Smooth muscle cell (in vitro differentiated cells): ENCODE data around the gene RAB13. TPM values are rescaled to one million over a fixed set of nuclear protein-coding genes. Genes with fewer than 3 reads are reported as not detected.
A peak's percentile ranks its signal among the peaks of the same experiment; 100 is the strongest.

Experiments used
- DNase-seq: peaks from one replicate; lab custom pipeline; 2025; ENCODE audit not compliant: unreplicated experiment; lab: John Stamatoyannopoulos, UW
- H2AFZ ChIP-seq: fragments of 200-600 bp; sonication (generic); 2 replicates; pipeline ENCODE4 v1.6.0; 2016; ENCODE audit warnings: antibody characterized with exemption, low read depth, mild to moderate bottlenecking
- H3F3A ChIP-seq: fragments of 200-600 bp; sonication (generic); 2 replicates; pipeline ENCODE4 v1.6.0; 2017; ENCODE audit warnings: antibody characterized with exemption, low read depth
- H3K27ac ChIP-seq: fragments of 200-600 bp; sonication (generic); 2 replicates; pipeline ENCODE4 v1.5.1; 2016; ENCODE audit warnings: low read depth, mild to moderate bottlenecking
- H3K27me3 ChIP-seq: fragments of 200-600 bp; sonication (generic); 2 replicates; pipeline ENCODE4 v1.6.1; 2016; ENCODE audit warnings: low read depth, mild to moderate bottlenecking
- H3K36me3 ChIP-seq: fragments of 200-600 bp; sonication (generic); 2 replicates; pipeline ENCODE4 v1.5.1; 2016; ENCODE audit warnings: low read depth
- H3K4me1 ChIP-seq: fragments of 200-600 bp; sonication (generic); 2 replicates; pipeline ENCODE4 v1.5.1; 2016; ENCODE audit warnings: low read depth
- H3K4me2 ChIP-seq: fragments of 200-600 bp; sonication (generic); 2 replicates; pipeline ENCODE4 v1.6.0; 2016; ENCODE audit warnings: mild to moderate bottlenecking
- H3K4me3 ChIP-seq: fragments of 200-600 bp; sonication (generic); 2 replicates; pipeline ENCODE4 v1.5.1; 2016; ENCODE audit warnings: mild to moderate bottlenecking
- H3K79me2 ChIP-seq: fragments of 200-600 bp; sonication (generic); 2 replicates; pipeline ENCODE4 v1.6.0; 2016; ENCODE audit warnings: low read depth, mild to moderate bottlenecking
- H3K9ac ChIP-seq: fragments of 200-600 bp; sonication (generic); 2 replicates; pipeline ENCODE4 v1.6.0; 2016; ENCODE audit warnings: low read depth
- H3K9me3 ChIP-seq: fragments of 200-600 bp; sonication (generic); replicated peaks from 2 replicates; pipeline ENCODE4 v1.5.1; 2016; ENCODE audit warnings: low read depth
- H4K20me1 ChIP-seq: fragments of 200-600 bp; sonication (generic); 2 replicates; pipeline ENCODE4 v1.6.0; 2016; ENCODE audit warnings: low read depth
- WGBS: methylation state at CpG from one replicate; pipeline ENCODE4 v1.1.7; 2016; ENCODE audit warnings: low lambda C conversion rate; 5-methylcytosine and 5-hydroxymethylcytosine counted together
- polyA plus RNA-seq: library from polyadenylated mRNA; unstranded; fragments of >200 nt; fragmentation: Nextera tagmentation; extraction: Ambion mirVana; gene quantifications from 2 replicates; pipeline ENCODE4 v1.2.1, GENCODE V29; 2016
- total RNA-seq: library from RNA; depleted of rRNA; stranded (reverse); fragments of >200 nt; gene quantifications from 2 replicates; pipeline ENCODE4 v1.2.3, GENCODE V29; 2014
- TF ChIP-seq, protein P1 (sequence below): fragments of 200-600 bp; sonication (generic); IDR thresholded peaks from 2 replicates; pipeline ENCODE4 v1.5.1; 2017; ENCODE audit warnings: borderline replicate concordance, mild to moderate bottlenecking, antibody characterized with exemption; ENCODE audit not compliant: insufficient read depth, poor library complexity, severe bottlenecking

RAB13 gene
- total and polyA plus RNA-seq, 2 experiments from 2014 or later: 48.3 to 131 TPM

DNA sequence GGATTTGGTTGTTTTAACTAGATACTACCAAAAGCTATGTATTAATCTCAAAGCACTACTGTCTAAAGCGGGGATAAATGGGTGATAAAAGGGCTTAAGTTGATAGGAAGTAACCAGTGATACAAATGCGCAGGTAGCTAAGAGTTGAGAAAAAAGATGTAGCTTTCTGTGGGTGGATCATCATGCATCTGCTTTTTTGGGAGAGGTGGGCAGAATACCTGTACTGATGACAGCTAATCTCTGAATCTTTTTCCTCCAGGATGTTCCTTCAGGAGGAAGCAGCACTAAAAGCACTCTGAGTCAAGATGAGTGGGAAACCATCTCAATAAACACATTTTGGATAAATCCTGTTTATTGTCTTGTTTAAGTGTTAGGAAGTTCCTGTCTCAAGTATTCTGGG is 5.7 kb upstream of the RAB13 start:
- no peak overlapping the region for H2AFZ ChIP-seq
- 90% methylated on average over 2 of the region's 2 CpGs for WGBS
- peaks cover 18% of the 10 kb centered on the region for H3F3A ChIP-seq
- H3K4me1 ChIP-seq: peaks cover 12% of the 10 kb centered on the region
- DNase-seq: no peak
- H3K27me3 ChIP-seq: no peaks in the 10 kb centered on the region
- peak overlapping the region; percentile 85 for H3K4me3 ChIP-seq
- TF ChIP-seq, protein P1, sequence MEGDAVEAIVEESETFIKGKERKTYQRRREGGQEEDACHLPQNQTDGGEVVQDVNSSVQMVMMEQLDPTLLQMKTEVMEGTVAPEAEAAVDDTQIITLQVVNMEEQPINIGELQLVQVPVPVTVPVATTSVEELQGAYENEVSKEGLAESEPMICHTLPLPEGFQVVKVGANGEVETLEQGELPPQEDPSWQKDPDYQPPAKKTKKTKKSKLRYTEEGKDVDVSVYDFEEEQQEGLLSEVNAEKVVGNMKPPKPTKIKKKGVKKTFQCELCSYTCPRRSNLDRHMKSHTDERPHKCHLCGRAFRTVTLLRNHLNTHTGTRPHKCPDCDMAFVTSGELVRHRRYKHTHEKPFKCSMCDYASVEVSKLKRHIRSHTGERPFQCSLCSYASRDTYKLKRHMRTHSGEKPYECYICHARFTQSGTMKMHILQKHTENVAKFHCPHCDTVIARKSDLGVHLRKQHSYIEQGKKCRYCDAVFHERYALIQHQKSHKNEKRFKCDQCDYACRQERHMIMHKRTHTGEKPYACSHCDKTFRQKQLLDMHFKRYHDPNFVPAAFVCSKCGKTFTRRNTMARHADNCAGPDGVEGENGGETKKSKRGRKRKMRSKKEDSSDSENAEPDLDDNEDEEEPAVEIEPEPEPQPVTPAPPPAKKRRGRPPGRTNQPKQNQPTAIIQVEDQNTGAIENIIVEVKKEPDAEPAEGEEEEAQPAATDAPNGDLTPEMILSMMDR: no peak
- no peaks in the 10 kb centered on the region for H3K9me3 ChIP-seq
- H3K4me2 ChIP-seq: peak overlapping the region; percentile 89
- H3K9ac ChIP-seq: peak overlapping the region; percentile 97
- peaks cover 35% of the 10 kb centered on the region for H4K20me1 ChIP-seq
- H3K27ac ChIP-seq: peak overlapping the region; percentile 88
- peaks cover 9% of the 10 kb centered on the region for H3K36me3 ChIP-seq
- peaks cover 16% of the 10 kb centered on the region for H3K79me2 ChIP-seq

- peaks cover 35% of the 10 kb centered on the region for H4K20me1 ChIP-seq
- H3K27me3 ChIP-seq: no peaks in the 10 kb centered on the region
- H3K4me2 ChIP-seq: peak overlapping the region; percentile 89
- H2AFZ ChIP-seq: no peak overlapping the region
- peak overlapping the region; percentile 88 for H3K27ac ChIP-seq
- WGBS: 9% methylated on average over 9 of the region's 9 CpGs
- TF ChIP-seq, protein P1: no peak
- peak overlapping the region; percentile 85 for H3K4me3 ChIP-seq
- H3F3A ChIP-seq: peaks cover 18% of the 10 kb centered on the region
- no peak for DNase-seq
- H3K9me3 ChIP-seq: no peaks in the 10 kb centered on the region
- peaks cover 17% of the 10 kb centered on the region for H3K4me1 ChIP-seq
- H3K79me2 ChIP-seq: peaks cover 16% of the 10 kb centered on the region
- H3K9ac ChIP-seq: peak overlapping the region; percentile 97
- peaks cover 9% of the 10 kb centered on the region for H3K36me3 ChIP-seq
These were observed 5.1 kb upstream of the RAB13 start for GRCh38 chr1:153991151-153991630.

DNA sequence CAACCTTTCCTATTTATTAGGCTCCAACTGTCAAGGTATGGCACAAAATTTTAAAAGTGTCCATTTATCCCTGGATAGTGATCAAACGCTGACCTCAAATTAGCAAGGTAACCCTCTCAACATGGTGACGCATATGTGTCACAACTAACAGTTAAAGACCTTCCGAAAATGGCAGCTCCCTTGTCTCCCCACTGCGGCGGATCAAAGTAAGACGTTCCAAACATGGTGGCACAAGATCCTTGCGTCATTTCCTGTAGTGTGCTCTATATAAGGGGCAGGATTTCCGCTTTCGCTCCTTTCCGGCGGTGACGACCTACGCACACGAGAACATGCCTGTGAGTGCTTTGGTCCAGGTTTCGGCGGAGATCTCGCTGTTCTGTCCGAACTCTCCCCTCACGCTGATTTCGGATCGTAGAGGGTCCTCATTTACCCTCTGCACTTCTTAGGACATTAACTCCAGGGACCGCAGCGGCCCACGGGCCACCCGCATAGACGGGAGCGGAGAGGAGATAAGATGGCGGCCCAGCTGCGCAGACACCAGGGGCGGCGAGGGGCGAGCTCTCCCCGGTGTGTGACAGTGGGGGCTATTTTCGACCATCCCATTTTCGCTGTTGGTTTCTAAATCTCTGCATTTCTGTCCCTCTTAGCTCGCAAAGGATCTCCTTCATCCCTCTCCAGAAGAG is 4.5 kb upstream of the RAB13 start, which contains the start of gene RPS27:
TSS of gene RPS27 (plus strand) at position 295 of the 683 bp plus-strand sequence. CDS start at position 330, 35 bp downstream.
- Histone ChIP-seq H3K4me3 (peak within 1 kb of the TSS; percentile 85), H3K27ac (peak within 1 kb of the TSS; percentile 88), H3K79me2 (peaks cover 16% of the 10 kb centered on the region), H3K9ac (peak within 1 kb of the TSS; percentile 97), H3K27me3 (no peaks in the 10 kb centered on the region), H3K4me2 (peak within 1 kb of the TSS; percentile 89), H2AFZ (peak within 1 kb of the TSS; percentile 81), H3F3A (peaks cover 16% of the 10 kb centered on the region), H3K9me3 (no peaks in the 10 kb centered on the region), H3K36me3 (peaks cover 8% of the 10 kb centered on the region), H4K20me1 (peaks cover 35% of the 10 kb centered on the region), H3K4me1 (peaks cover 17% of the 10 kb centered on the region)
- TF ChIP-seq, protein P1: no peak
- DNase-seq: peak; percentile 47
- WGBS: 1% methylated on average over 36 of the region's 36 CpGs
